OCI-LY3 (cell line): ENCODE results near the gene LRRTM3.

Experiments used
- H2AFZ ChIP-seq: fragments of 200-600, 300-600 bp; shearing (Covaris generic); 2 replicates; pipeline ENCODE4 v1.6.0; 2014; ENCODE audit warnings: antibody characterized with exemption, low read depth, low read length
- H3K27ac ChIP-seq: fragments of 200-600, 300-600 bp; sonication (generic); 2 replicates; pipeline ENCODE4 v1.5.1; 2014; ENCODE audit warnings: mild to moderate bottlenecking, low read length, moderate library complexity, mixed read lengths
- H3K27me3 ChIP-seq: fragments of 200-600, 300-600 bp; sonication (generic); 2 replicates; pipeline ENCODE4 v1.6.1; 2014; ENCODE audit warnings: low read depth, low read length, mixed read lengths
- H3K36me3 ChIP-seq: fragments of 200-600, 300-600 bp; sonication (generic); replicated peaks from 2 replicates; pipeline ENCODE3; 2014; ENCODE audit warnings: low read depth, low read length, mixed read lengths
- H3K4me1 ChIP-seq: fragments of 300-600, 200-600 bp; sonication (generic); 2 replicates; pipeline ENCODE4 v1.6.1; 2014; ENCODE audit warnings: low read length, mixed read lengths
- H3K4me2 ChIP-seq: fragments of 200-600, 300-600 bp; sonication (generic); 2 replicates; pipeline ENCODE4 v1.6.1; 2014; ENCODE audit warnings: low read length, mixed read lengths
- H3K4me3 ChIP-seq: fragments of 300-600, 200-600 bp; sonication (generic); 2 replicates; pipeline ENCODE4 v1.5.1; 2014; ENCODE audit warnings: antibody characterized with exemption, mild to moderate bottlenecking, low read length, moderate library complexity
- H3K79me2 ChIP-seq: fragments of 300-600, 200-600 bp; shearing (Covaris generic); 2 replicates; pipeline ENCODE4 v1.6.1; 2014; ENCODE audit warnings: mild to moderate bottlenecking, low read length, mixed read lengths
- H3K9ac ChIP-seq: fragments of 300-600, 200-600 bp; shearing (Covaris generic); 2 replicates; pipeline ENCODE4 v1.6.0; 2014; ENCODE audit warnings: mild to moderate bottlenecking, low read length, moderate library complexity
- H3K9me3 ChIP-seq: fragments of 200-600, 300-600 bp; shearing (Covaris generic); 2 replicates; pipeline ENCODE4 v1.6.1; 2014; ENCODE audit warnings: low read length, mixed read lengths; ENCODE audit not compliant: insufficient read depth
- H4K20me1 ChIP-seq: fragments of 200-600, 300-600 bp; sonication (generic); 2 replicates; pipeline ENCODE4 v1.6.1; 2016; ENCODE audit warnings: low read length, mixed read lengths; ENCODE audit not compliant: insufficient read depth
- EZH2phosphoT487 ChIP-seq: fragments of 200-600 bp; shearing (Covaris generic); IDR thresholded peaks from 2 replicates; pipeline ENCODE4 v1.6.1; 2018; ENCODE audit warnings: antibody characterized with exemption, mixed run types, low read depth
- TF ChIP-seq, protein P1 (sequence below): fragments of 200-600, 300-600 bp; sonication (generic); IDR thresholded peaks from 2 replicates; pipeline ENCODE4 v1.5.1; 2014; ENCODE audit warnings: antibody characterized with exemption, low read length, low read depth

The LRRTM3 gene

DNA sequence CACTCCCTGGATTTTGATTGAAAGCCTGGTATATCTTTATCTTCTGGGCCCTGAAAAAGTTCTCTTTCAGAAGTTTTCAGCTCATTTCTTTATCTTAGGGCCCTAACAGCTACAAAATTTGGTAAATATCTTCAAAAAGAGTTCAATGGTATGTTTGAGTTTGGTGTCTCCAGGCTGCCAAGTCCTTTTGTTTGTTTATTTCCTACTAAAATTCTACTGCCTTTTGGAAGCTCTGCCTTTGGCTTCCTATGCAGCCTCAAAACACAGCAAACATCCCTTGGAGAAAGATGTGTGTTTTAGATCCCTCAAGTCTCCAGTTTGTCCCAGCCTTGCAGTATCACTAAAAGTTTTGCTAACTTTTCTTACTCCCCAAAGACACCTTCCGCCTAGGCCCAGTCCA, 146.8 kb downstream of the LRRTM3 start:
- Histone ChIP-seq H4K20me1 (no peaks in the 10 kb centered on the region), H3K4me1 (no peaks in the 10 kb centered on the region), H3K27ac (no peak overlapping the region), H3K9me3 (no peaks in the 10 kb centered on the region), H3K79me2 (no peaks in the 10 kb centered on the region), H3K36me3 (no peaks in the 10 kb centered on the region), H3K4me3 (no peak overlapping the region), H3K4me2 (no peak overlapping the region), H3K9ac (no peak overlapping the region), H3K27me3 (no peaks in the 10 kb centered on the region), H2AFZ (no peak overlapping the region)
- TF ChIP-seq, protein P1, sequence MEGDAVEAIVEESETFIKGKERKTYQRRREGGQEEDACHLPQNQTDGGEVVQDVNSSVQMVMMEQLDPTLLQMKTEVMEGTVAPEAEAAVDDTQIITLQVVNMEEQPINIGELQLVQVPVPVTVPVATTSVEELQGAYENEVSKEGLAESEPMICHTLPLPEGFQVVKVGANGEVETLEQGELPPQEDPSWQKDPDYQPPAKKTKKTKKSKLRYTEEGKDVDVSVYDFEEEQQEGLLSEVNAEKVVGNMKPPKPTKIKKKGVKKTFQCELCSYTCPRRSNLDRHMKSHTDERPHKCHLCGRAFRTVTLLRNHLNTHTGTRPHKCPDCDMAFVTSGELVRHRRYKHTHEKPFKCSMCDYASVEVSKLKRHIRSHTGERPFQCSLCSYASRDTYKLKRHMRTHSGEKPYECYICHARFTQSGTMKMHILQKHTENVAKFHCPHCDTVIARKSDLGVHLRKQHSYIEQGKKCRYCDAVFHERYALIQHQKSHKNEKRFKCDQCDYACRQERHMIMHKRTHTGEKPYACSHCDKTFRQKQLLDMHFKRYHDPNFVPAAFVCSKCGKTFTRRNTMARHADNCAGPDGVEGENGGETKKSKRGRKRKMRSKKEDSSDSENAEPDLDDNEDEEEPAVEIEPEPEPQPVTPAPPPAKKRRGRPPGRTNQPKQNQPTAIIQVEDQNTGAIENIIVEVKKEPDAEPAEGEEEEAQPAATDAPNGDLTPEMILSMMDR: no peak
- TF ChIP-seq EZH2phosphoT487: no peak

DNA sequence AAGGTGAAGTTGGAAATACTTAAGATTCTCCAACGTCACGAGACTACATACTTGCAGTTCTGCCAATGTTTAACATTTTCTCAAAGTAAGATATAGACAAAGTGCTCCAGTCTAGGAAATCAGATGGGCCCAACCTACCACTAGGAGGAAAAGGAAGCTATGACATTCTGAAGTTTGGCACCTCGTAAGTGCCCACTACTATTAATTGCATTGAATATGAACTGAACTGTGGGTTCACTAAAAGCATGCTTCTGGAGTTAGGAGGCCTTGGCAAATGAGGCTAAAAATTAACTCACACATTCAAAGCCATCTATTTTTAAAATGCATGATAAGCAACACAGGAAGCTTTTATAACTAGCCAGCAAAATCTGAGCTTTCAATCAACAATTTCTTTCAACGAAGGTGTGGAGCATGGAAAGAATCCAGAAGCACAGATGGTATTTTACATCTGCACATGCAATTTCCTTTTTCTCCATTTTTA, 149.7 kb downstream of the LRRTM3 start:
- Histone ChIP-seq H3K36me3 (no peaks in the 10 kb centered on the region), H3K27ac (no peak overlapping the region), H3K9ac (no peak overlapping the region), H4K20me1 (no peaks in the 10 kb centered on the region), H2AFZ (no peak overlapping the region), H3K27me3 (no peaks in the 10 kb centered on the region), H3K4me1 (no peaks in the 10 kb centered on the region), H3K9me3 (no peaks in the 10 kb centered on the region), H3K4me3 (no peak overlapping the region), H3K4me2 (no peak overlapping the region), H3K79me2 (no peaks in the 10 kb centered on the region)
- TF ChIP-seq, protein P1: no peak
- TF ChIP-seq EZH2phosphoT487: no peak

DNA sequence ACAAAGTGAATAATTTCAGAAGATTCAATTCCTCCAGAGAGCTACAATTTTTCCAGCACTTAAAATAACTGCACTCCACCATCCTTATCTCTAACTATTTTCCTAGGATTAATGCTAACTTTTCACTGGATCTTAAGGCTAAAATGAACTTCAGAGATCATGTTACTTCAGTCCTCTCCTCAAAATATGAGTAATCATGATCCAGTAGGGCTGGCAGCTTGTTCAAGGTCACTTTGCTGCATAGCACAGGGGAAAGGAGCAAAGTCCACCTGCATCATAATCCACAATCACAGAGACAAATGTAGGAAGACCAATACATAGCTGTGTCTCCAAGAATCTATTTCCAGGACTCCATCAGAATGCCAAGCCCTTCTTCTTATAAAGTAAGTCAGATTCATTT, 150.3 kb downstream of the LRRTM3 start:
- Histone ChIP-seq H3K4me3 (no peak overlapping the region), H3K4me2 (no peak overlapping the region), H4K20me1 (no peaks in the 10 kb centered on the region), H3K27ac (no peak overlapping the region), H3K4me1 (no peaks in the 10 kb centered on the region), H3K9ac (no peak overlapping the region), H3K27me3 (no peaks in the 10 kb centered on the region), H3K79me2 (no peaks in the 10 kb centered on the region), H3K9me3 (no peaks in the 10 kb centered on the region), H2AFZ (no peak overlapping the region), H3K36me3 (no peaks in the 10 kb centered on the region)
- no peak for TF ChIP-seq EZH2phosphoT487
- TF ChIP-seq, protein P1: no peak

DNA sequence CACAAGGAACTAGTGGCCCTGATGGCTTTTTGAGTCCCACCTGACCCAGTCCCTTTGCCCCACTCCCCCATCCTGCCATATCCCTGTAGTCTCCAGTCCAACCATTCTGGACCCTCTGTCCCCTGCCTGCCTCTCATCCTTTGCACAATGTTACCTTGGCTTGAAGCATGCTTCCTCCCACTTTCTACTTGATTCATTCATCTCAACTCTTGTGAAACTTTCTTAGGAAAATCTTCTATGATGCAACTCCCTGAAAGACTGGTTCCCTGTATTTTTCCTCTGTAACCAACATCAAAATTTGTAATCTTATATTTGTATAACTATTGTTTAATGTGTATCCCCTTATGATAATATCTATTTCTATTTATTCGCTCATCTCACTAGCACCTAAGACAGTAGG, 151.5 kb downstream of the LRRTM3 start:
- Histone ChIP-seq H3K79me2 (no peaks in the 10 kb centered on the region), H4K20me1 (no peaks in the 10 kb centered on the region), H3K27ac (no peak overlapping the region), H3K4me1 (no peaks in the 10 kb centered on the region), H3K9me3 (no peaks in the 10 kb centered on the region), H2AFZ (no peak overlapping the region), H3K4me3 (no peak overlapping the region), H3K4me2 (no peak overlapping the region), H3K9ac (no peak overlapping the region), H3K36me3 (no peaks in the 10 kb centered on the region), H3K27me3 (no peaks in the 10 kb centered on the region)
- no peak for TF ChIP-seq EZH2phosphoT487
- TF ChIP-seq, protein P1: no peak
